ENCODE measurements around the gene MICAL2. TPM values are rescaled to one million over a fixed set of nuclear protein-coding genes. Genes with fewer than 3 reads are reported as not detected.

MICAL2 gene
- total RNA-seq, 1 experiment from 2014 or later: 62.9 TPM

DNA sequence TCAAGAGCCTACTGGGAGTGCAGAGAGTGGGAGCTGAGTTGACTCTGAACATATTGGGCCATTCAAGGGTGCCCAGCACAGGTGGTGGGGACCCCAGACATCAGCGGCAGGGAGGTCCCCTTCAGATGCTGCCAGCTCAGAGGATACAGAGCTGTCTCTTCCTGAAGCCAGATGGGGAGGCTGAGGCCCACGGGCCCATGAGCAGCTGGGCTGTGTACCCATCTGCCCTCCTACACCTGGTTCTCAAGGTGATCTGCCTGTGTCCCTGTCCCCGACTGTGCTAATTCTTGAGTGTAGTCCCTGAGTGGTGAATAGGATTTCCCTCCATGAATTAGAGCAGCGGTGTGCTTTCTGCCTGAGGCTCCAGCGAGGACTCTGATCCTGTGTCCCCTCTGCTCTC is 76.3 kb downstream of the MICAL2 start:
- no peak overlapping the region for H3K27ac ChIP-seq (ENCODE audit: low read length)
- TF ChIP-seq EZH2phosphoT487 (IDR thresholded peaks at IDR 0.05; ENCODE audit: borderline replicate concordance, low read length) (no peak), EZH2 (IDR thresholded peaks at IDR 0.05; ENCODE audit: low read length, unreplicated experiment) (no peak), CTCF (conservative IDR thresholded peaks at IDR 0.05; ENCODE audit: low read depth, low read length) (no peak)
- H4K20me1 ChIP-seq (ENCODE audit: low read length): no peaks in the 10 kb centered on the region
- no peaks in the 10 kb centered on the region for H3K27me3 ChIP-seq (ENCODE audit: low read length)
- BruUV-seq (replicated peaks): no TSS peak
- H3K9ac ChIP-seq (ENCODE audit: low read length): no peak overlapping the region
- no peaks in the 10 kb centered on the region for H3F3A ChIP-seq (ENCODE audit: low read length, unreplicated experiment)
- H3K9me3 ChIP-seq (ENCODE audit: low read length): no peaks in the 10 kb centered on the region
- no peak overlapping the region for H2AFZ ChIP-seq (ENCODE audit: low read length)
- peaks cover 22% of the 10 kb centered on the region for H3K79me2 ChIP-seq (ENCODE audit: low read length)
- CTCF ChIA-PET: no interaction called here
- no peak for DNase-seq
- no peaks in the 10 kb centered on the region for H3K9me2 ChIP-seq (replicated peaks; ENCODE audit: low read length)
- POLR2A ChIA-PET (ENCODE audit: unreplicated experiment): no interaction called here
- ATAC-seq: no peak
- no peak overlapping the region for H3K4me2 ChIP-seq (ENCODE audit: low read length)
- peaks cover 33% of the 10 kb centered on the region; the same call in 1 of the 2 replicates for H3K36me3 ChIP-seq (ENCODE audit: low read depth, low read length)
- intact Hi-C loops (cut with micrococcal nuclease): no loop called here
- H3K4me3 ChIP-seq (ENCODE audit: low read length): no peak overlapping the region
- H3K4me1 ChIP-seq (ENCODE audit: insufficient read depth, low read length): peaks cover 32% of the 10 kb centered on the region

DNA sequence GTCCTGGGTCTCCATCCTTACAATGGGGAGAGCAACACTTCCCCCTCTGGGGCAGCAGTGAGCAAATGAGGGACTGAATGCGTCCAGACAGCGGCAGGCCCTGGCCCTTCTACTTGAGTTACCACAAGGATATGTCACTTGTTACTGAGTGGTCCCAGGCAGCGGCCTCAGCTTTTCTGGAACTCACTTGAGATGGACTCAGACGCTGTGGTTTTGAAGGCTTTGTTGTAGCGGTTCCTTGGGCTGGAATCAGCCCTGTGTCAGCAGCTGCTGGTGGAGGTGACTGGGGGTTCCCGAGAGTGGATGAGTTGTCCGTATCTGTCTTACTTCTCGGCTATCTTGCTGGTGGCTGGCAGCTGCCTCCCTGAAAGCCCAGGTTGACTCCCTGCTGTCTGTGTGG is 77.0 kb downstream of the MICAL2 start:
- ATAC-seq (no peak), DNase-seq (no peak)
- H3K27me3 ChIP-seq (ENCODE audit: low read length): no peaks in the 10 kb centered on the region
- peaks cover 33% of the 10 kb centered on the region; the same call in 1 of the 2 replicates for H3K36me3 ChIP-seq (ENCODE audit: low read depth, low read length)
- H3K27ac ChIP-seq (ENCODE audit: low read length): no peak overlapping the region
- H3K79me2 ChIP-seq (ENCODE audit: low read length): peaks cover 22% of the 10 kb centered on the region
- TF ChIP-seq CTCF (conservative IDR thresholded peaks at IDR 0.05; ENCODE audit: low read depth, low read length): no peak
- no TSS peak for BruUV-seq (replicated peaks)
- no peak overlapping the region for H2AFZ ChIP-seq (ENCODE audit: low read length)
- no peaks in the 10 kb centered on the region for H3K9me2 ChIP-seq (replicated peaks; ENCODE audit: low read length)
- no peak overlapping the region for H3K9ac ChIP-seq (ENCODE audit: low read length)
- no peaks in the 10 kb centered on the region for H3K9me3 ChIP-seq (ENCODE audit: low read length)
- H3F3A ChIP-seq (ENCODE audit: low read length, unreplicated experiment): no peaks in the 10 kb centered on the region
- no peak overlapping the region for H3K4me3 ChIP-seq (ENCODE audit: low read length)
- H4K20me1 ChIP-seq (ENCODE audit: low read length): no peaks in the 10 kb centered on the region
- intact Hi-C loops (cut with micrococcal nuclease): no loop called here
- peaks cover 25% of the 10 kb centered on the region for H3K4me1 ChIP-seq (ENCODE audit: insufficient read depth, low read length)
- H3K4me2 ChIP-seq (ENCODE audit: low read length): no peak overlapping the region
- POLR2A ChIA-PET (ENCODE audit: unreplicated experiment): no interaction called here
- CTCF ChIA-PET: no interaction called here

GRCh38 chr11:12188548-12189317 is 78.3 kb downstream of the MICAL2 start:
- ATAC-seq: no peak
- Histone ChIP-seq H3K4me3 (ENCODE audit: low read length) (no peak overlapping the region), H4K20me1 (ENCODE audit: low read length) (no peaks in the 10 kb centered on the region), H3K27me3 (ENCODE audit: low read length) (no peaks in the 10 kb centered on the region), H3K27ac (ENCODE audit: low read length) (no peak overlapping the region), H3K4me2 (ENCODE audit: low read length) (no peak overlapping the region), H3K4me1 (ENCODE audit: insufficient read depth, low read length) (peaks cover 11% of the 10 kb centered on the region), H3K79me2 (ENCODE audit: low read length) (peaks cover 17% of the 10 kb centered on the region), H2AFZ (ENCODE audit: low read length) (no peak overlapping the region), H3K9me2 (replicated peaks; ENCODE audit: low read length) (no peaks in the 10 kb centered on the region), H3K36me3 (ENCODE audit: low read depth, low read length) (peaks cover 33% of the 10 kb centered on the region; the same call in 1 of the 2 replicates), H3K9me3 (ENCODE audit: low read length) (no peaks in the 10 kb centered on the region), H3F3A (ENCODE audit: low read length, unreplicated experiment) (no peaks in the 10 kb centered on the region), H3K9ac (ENCODE audit: low read length) (no peak overlapping the region)
- TF ChIP-seq EZH2phosphoT487 (IDR thresholded peaks at IDR 0.05; ENCODE audit: borderline replicate concordance, low read length) (no peak), EZH2 (IDR thresholded peaks at IDR 0.05; ENCODE audit: low read length, unreplicated experiment) (no peak), CTCF (conservative IDR thresholded peaks at IDR 0.05; ENCODE audit: low read depth, low read length) (no peak)
- DNase-seq: no peak
- no TSS peak for BruUV-seq (replicated peaks)
- CTCF ChIA-PET: no interaction called here
- POLR2A ChIA-PET (ENCODE audit: unreplicated experiment): no interaction called here
- intact Hi-C loops (cut with micrococcal nuclease): no loop called here

All from PC-3 (cell line).